ENCODE data around the gene CLIP3. TPM values are rescaled to one million over a fixed set of nuclear protein-coding genes. Genes with fewer than 3 reads are reported as not detected.
"Not testable (repeated sequence)": the region's sequence is repeated elsewhere in the genome, so short reads cannot be mapped to it uniquely, and the experiment has no call there.

Gene CLIP3
- total RNA-seq, 1 experiment from 2014 or later = 2.3 TPM

GRCh38 chr19:36051236-36051635 lies 18.6 kb upstream of the CLIP3 start:
- DNase-seq (ENCODE audit: low read depth) = peak; percentile 37
- in situ Hi-C loops (cut with HindIII; ENCODE audit: low pct_unique_long_range_greater_than_20kb, low sequenced_read_pairs) = no loop called here

- in situ Hi-C loops (cut with HindIII; ENCODE audit: low pct_unique_long_range_greater_than_20kb, low sequenced_read_pairs) = no loop called here
- DNase-seq (ENCODE audit: low read depth) = peak; percentile 48
Observed at GRCh38 chr19:36049080-36049698, 16.5 kb upstream of the CLIP3 start.

GRCh38 chr19:36047835-36048234 lies 15.2 kb upstream of the CLIP3 start:
- DNase-seq (ENCODE audit: low read depth) = no peak
- in situ Hi-C loops (cut with HindIII; ENCODE audit: low pct_unique_long_range_greater_than_20kb, low sequenced_read_pairs) = no loop called here

- in situ Hi-C loops (cut with HindIII; ENCODE audit: low pct_unique_long_range_greater_than_20kb, low sequenced_read_pairs) = no loop called here
- DNase-seq (ENCODE audit: low read depth) = no peak
Observed at GRCh38 chr19:36046443-36047050, 13.9 kb upstream of the CLIP3 start.

GRCh38 chr19:36043952-36044351 lies 11.3 kb upstream of the CLIP3 start:
- in situ Hi-C loops (cut with HindIII; ENCODE audit: low pct_unique_long_range_greater_than_20kb, low sequenced_read_pairs) = no loop called here
- no peak for DNase-seq (ENCODE audit: low read depth)

- peak; percentile 66 for DNase-seq (ENCODE audit: low read depth)
- in situ Hi-C loops (cut with HindIII; ENCODE audit: low pct_unique_long_range_greater_than_20kb, low sequenced_read_pairs) = no loop called here
Observed at GRCh38 chr19:36041831-36042230, 9.2 kb upstream of the CLIP3 start.

- DNase-seq (ENCODE audit: low read depth); in situ Hi-C loops (cut with HindIII; ENCODE audit: low pct_unique_long_range_greater_than_20kb, low sequenced_read_pairs): not testable (repeated sequence)
Observed at GRCh38 chr19:36041092-36041491, 8.4 kb upstream of the CLIP3 start.

- in situ Hi-C loops (cut with HindIII; ENCODE audit: low pct_unique_long_range_greater_than_20kb, low sequenced_read_pairs) = no loop called here
- DNase-seq (ENCODE audit: low read depth) = no peak
Observed at GRCh38 chr19:36040495-36040894, 7.8 kb upstream of the CLIP3 start.

GRCh38 chr19:36031308-36031707 lies 1.4 kb downstream of the CLIP3 start:
- DNase-seq (ENCODE audit: low read depth) = no peak
- in situ Hi-C loops (cut with HindIII; ENCODE audit: low pct_unique_long_range_greater_than_20kb, low sequenced_read_pairs) = no loop called here

- in situ Hi-C loops (cut with HindIII; ENCODE audit: low pct_unique_long_range_greater_than_20kb, low sequenced_read_pairs) = no loop called here
- DNase-seq (ENCODE audit: low read depth) = peak; percentile 72
Observed at GRCh38 chr19:36030264-36031148, 2.2 kb downstream of the CLIP3 start.

- DNase-seq (ENCODE audit: low read depth) = no peak
- in situ Hi-C loops (cut with HindIII; ENCODE audit: low pct_unique_long_range_greater_than_20kb, low sequenced_read_pairs) = no loop called here
Observed at GRCh38 chr19:36028313-36029041, 4.2 kb downstream of the CLIP3 start.

GRCh38 chr19:36027696-36028095 lies 5.0 kb downstream of the CLIP3 start:
- in situ Hi-C loops (cut with HindIII; ENCODE audit: low pct_unique_long_range_greater_than_20kb, low sequenced_read_pairs) = no loop called here

GRCh38 chr19:36026091-36026876 lies 6.4 kb downstream of the CLIP3 start:
- in situ Hi-C loops (cut with HindIII; ENCODE audit: low pct_unique_long_range_greater_than_20kb, low sequenced_read_pairs) = no loop called here
- no peak for DNase-seq (ENCODE audit: low read depth)

More at GRCh38 chr19:36027696-36028095, 5.0 kb downstream of the CLIP3 start:
- DNase-seq (ENCODE audit: low read depth) = no peak

- in situ Hi-C loops (cut with HindIII; ENCODE audit: low pct_unique_long_range_greater_than_20kb, low sequenced_read_pairs) = no loop called here
- no peak for DNase-seq (ENCODE audit: low read depth)
Observed at GRCh38 chr19:36025541-36025940, 7.1 kb downstream of the CLIP3 start.

- no peak for DNase-seq (ENCODE audit: low read depth)
- in situ Hi-C loops (cut with HindIII; ENCODE audit: low pct_unique_long_range_greater_than_20kb, low sequenced_read_pairs) = no loop called here
Observed at GRCh38 chr19:36023432-36023831, 9.2 kb downstream of the CLIP3 start.

GRCh38 chr19:36019061-36019670 lies 13.5 kb downstream of the CLIP3 start:
- in situ Hi-C loops (cut with HindIII; ENCODE audit: low pct_unique_long_range_greater_than_20kb, low sequenced_read_pairs) = no loop called here
- DNase-seq (ENCODE audit: low read depth) = no peak

Data from Caki2 (cell line).